GOT3 (cell line): Measurements from ENCODE around the gene MTPN.

Experiments used
- DNase-seq: peaks from one replicate; lab custom pipeline; 2025; ENCODE audit warnings: mixed read lengths; lab: John Stamatoyannopoulos, UW

Gene MTPN

DNA sequence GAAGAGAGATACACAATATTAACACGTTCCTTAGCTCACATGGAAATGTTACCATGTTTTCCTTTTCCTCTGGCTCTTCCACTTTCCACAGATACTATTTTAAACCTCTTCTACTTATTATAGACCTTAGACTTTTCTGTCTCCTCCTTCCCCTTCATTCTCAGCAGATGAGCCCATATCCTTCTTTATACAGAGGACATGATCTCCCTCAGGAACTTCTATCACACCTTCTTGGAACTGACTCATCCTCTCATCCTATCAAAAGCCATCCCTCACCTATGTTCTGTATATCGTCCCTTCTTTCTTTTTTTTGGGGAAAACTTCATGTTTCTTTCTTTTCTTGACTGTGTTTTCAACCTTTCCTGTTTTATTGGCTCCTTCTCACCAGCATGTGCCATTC, 20.8 kb downstream of the MTPN start:
- no peak for DNase-seq

DNA sequence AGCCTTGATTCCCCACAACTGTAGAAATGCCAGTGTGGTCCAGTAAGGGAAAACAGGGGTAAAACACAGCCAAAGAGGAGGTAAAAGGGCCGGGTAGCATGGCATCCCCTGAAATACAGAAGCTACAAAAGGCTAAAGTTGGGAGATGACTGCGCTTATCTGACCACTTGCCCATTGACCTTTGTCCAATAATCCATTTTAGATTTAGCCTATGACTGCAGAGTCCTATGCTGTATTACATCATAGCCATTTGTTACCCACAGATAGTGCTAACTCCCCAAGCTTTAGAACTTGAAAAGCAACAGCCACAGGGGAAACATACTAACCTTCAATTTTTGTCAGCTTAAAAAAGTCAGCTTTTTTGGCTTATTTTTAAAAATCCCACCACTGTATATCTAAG, 26.2 kb downstream of the MTPN start:
- DNase-seq: no peak

DNA sequence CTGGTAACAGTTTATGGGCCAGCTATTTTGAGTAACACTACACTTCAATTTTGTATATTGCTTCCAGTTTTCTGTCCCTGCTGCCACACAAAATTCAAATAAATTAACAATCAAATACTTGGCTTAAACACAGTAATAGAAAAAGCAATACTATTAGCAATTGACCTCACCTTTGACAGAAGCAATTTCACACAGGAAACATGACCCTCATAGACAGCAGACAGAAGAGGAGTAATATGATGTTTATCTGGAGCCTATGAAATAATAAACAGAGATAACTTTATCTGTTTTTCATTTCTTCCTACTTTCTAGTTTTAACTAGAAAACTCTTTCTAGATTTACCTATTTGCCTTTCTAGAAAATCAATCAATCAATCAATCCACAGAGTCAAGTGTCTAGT, 26.7 kb downstream of the MTPN start:
- no peak for DNase-seq

DNA sequence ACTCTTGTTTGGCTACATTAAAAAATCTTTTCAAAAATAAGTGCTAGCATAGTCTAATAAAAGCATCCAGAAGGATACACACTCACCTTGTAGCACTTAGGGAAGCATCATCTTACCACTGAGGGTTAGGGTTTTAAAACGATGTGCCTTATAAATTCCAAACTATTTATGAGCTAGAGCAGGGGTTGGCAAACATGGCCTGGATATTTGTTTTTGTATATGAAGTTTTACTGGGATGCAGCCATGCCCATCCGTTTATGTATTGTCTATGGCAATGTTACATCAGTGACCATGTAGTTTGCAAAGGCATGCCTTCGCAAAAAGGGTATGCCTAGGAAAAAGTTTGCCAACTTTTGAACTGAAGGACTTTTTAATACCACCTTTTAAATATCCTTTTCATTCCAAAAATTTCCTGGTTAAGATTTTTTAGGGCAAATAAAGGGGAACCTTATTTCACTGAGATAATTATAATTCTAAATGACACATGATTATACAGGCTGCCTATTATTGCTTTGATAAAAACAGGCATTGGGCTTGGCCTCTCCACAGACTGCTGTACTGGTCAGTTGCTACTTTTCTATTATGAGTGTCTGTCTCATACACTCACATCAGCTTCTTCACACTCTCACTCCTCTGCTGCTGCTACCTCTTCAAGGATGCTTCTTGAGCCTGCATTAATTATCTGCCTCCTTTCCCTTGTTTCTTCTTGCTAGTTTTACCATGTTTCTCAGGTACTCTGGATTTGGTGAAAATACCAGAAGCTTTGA, 30.7 kb downstream of the MTPN start:
- DNase-seq: no peak

DNA sequence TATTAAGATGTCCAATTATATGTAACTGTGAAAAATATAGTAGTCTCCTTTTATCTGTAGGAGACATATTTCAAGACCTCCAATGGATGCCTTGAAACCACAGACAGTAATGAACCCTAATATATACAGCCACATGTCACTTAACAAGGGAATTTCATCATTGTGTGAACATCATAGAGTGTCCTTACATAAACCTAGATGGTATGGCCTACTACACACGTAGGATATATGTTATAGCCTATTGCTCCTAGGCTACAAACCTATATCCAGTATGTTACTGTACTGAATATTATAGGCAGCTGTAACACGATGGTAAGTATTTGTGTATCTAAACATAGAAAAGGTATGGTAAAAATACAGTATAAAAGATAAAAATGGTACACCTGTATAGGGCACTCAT, 32.4 kb downstream of the MTPN start:
- DNase-seq: no peak

DNA sequence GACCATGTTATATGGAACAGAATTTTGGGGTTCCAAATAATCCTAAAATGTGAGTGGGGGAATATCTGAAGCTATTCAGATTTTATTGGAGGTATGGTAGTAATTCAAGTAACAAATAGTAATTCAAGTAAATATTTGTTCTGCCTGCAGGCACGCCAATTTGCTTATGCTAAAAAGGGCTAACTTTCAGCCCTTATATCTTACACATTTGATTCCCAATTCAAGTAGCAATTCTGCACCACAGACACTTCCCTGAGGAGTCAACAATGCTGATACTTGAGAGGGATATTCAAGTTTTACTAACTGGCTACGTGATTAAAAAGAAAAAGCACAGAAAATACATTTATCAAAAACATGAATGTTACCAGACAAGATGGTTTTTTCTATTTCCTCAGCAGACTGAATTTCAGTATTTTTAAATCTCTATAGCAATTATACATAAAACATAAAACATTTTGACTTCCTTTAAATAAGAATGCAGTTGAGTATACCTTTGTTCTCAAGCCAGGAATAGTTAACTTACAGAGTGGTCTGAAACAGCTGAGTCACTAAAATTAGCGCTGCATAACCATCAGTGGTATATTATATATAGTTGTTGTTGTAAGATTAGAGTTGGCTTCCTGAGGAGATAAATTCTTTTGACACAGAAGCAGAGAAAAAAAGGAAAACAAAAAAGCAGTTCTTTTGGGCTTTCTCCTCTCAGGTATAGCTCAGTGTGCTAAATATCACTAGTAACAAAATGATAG, 33.9 kb downstream of the MTPN start:
- DNase-seq: no peak

DNA sequence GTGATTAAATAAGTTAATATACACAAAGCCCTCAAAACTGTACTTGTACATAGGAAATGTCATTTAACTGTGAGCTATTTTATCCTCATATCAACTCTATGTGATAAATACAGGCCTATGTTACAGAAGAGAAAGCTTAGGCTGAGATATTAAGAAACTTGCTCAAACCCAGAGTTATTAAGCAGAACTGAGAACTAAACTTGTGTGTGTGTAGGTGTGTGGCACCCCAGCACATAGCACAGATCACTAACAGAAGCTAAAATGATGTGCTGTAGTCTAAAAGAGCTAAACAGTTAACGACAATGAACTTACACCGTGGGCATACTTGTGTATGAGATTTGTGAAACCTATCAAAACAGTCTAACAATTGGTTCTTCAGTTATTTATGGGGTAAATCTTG, 34.5 kb downstream of the MTPN start:
- no peak for DNase-seq

DNA sequence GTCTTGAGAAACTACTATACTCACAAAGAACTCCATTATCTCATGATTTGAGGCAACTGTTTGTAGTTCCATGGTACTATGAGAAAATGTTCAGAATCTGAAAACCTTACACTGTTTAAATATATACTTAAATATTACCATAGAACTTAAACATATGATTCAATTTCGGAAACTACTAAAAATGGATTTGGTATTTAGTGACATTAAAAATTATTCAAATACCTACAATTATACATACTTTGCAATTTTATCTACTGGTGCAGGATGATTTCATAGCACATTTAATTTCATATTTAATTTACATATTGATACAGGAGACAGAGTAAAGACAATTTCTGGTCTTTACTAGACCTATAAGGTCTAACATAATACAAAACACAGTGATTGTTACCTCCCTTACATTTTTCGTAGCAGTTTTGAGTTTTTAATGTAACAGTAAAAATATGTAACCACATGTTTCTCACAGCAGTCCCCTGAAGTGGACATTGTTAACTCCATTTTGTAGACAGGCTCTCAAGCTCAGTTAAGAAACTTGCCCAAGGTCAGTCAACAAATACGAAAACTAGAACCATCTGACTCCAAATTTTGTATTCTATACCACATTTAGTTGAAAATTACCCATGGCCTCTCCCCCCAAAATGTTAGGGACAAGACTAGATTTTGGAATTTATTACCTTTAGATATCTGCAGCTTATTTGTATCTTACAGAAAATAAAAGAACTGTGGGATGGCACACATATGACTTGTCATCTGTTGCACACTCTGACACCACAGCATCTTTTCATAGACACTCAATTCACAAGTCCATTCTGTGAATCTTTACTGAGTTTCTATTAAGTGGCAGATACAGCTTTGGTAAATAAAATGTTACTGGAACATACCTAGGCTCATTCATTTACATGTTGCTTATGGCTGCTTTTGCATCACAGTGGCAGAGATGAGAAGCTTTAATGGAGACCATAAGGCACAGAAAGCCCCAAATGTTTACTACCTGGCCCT, 36.8 kb downstream of the MTPN start:
- DNase-seq: no peak

DNA sequence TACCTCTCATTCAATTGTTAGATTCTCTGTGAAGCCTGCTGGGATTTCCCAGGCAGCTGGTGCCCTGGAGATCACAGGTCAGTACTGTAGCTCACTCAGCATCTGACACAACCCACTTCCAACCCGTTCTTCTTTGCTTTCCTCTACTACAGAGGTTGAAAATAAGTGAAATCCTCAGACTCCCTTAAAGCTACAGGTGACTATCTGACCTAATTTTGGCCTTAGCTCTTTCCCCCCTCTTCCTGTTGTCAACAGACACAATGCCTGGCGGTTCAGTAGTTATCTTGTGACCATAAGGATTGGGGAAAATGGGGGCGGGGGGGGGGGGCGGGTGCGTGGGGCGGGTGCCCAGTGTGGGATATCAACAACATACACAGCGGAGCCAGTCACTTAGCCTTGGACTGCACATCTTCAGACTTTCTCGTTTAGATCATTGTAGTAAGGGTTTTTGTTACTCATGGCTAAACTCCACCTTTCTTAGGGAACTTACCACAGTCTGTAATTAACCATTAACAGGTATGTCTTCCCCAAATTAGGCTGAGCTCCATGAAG, 37.8 kb downstream of the MTPN start:
- no peak for DNase-seq

DNA sequence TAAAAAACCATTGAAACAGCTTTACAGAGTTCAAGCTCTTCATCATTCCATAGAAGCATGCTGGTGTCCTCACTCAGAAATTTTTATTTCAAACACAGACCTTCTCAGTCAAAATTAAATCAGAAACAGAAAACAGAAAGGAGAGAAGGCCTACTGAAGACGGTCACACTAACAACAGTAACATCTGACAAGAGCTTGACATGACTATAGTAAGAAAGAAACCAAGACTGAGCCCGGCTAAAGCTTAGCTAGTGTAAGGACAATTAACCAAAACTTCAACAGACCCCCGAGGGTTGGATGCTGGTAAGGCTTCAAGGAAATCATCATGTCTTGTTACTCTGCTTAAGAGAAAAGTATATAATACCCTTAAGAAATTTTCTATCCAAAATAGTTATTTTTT, 38.6 kb downstream of the MTPN start:
- DNase-seq: no peak

DNA sequence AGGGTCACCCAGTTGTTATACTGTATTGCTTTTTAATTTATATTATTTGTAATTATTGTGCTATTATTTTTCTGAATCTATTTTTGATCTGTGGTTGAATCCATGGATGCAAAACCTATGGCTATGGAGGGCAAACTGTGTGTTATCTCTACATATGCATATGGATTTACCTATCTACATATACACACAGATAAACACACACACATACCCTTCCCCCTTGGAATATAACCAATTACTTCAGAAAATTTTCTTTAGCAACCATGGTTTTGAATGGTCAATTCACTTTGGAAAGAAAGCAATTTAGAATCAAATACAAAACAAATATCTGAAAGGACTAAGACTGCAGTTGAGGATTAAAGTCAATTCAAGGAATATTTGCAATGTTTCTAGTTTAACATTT, 39.1 kb downstream of the MTPN start:
- no peak for DNase-seq

DNA sequence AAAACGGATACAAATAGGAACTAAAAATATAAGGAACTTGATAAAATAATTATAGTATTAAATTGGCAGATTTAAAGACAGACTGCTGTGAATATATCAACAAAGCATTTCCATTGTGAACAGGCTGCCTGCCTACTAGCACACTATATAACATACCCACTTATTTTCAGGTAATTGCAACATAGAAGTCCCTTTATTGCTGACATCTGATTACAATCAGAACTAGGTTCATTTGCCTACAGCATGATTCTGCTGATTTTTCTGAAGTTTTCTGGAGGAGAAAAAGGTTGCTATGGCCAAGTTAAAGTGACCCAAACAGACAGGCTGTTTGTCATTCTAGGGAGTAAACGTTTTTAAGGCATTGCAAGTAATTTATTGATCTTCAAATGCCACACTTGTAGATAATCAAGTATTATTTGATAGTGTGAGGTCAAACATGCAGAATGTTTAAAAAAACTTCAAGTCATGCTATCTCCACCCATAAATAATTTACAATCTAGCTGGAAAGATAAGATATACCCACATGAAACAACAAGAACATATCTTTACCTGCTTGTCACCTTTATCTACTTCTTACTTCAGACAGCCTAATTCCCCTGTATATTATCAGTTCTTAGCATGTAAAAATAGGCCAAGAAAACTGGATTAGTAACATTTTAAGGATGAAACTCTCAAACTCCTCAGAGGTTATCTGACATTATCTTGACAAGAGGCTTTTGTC, 40.5 kb downstream of the MTPN start:
- no peak for DNase-seq

DNA sequence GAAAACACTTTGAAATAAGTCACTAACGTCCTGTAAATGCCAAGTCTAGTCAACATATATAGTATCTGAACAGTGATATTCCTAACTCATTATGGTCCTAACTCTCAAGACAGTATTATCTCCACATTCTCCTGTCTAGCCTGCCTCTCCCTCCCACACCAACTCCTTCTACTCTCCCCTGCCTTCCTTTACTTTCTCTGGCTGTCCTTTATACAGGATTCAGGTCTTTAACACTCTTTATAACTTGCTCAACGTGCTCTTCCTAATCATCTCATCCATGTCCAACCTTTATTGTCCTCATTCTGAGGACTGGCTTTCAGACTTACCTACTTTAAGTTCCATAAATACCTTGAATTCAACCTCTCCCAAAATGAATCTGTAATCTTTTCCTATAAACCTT, 42.5 kb downstream of the MTPN start:
- no peak for DNase-seq

DNA sequence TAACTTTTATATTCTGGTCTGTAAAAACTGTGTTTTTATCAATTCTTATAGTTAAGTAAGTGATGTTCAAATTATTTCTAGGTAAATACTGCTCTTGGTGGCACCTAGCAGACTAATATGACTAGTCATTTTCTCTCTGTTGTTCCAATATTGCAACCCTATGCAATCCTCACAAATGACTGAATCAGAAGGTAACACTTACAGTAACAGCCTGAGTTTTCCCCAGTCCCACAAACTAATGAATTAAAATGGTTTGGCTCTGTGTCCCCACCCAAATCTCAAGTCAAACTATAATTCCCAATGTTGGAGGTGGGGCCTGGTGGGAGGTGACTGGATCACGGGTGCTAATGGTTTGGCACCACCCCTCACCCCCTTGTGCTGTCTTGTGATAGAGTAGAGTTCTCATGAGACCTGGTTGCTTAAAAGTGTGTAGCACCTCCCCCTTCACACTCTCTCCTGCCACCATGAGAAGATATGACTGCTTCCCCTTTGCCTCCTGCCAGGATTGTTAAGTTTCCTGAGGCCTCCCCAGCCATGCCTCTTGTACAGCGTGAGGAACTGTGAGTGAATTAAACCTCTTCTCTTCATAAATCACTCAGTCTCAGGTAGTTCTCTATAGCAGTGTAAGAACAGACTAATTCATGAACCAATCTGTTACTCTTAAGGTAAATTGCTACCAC, 43.5 kb downstream of the MTPN start:
- DNase-seq: no peak

DNA sequence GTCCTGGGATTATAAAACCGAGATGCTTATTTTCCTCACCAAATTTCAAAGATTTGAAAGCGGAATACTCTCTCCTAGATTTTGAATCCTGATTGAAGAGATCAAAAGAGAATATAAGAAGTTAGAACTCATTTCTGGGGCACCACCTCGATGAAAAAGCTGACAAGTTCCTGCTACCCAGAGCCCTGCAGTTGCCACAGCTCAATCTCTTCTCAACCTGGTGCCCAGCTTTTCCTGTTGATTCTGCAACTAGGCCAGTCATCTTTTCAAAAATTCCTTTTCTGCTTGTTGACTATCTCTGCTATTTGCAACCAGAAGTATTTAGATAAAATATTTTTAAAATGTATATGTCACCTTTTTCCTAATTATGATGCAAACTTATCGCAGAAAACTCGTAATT, 45.0 kb downstream of the MTPN start:
- no peak for DNase-seq

DNA sequence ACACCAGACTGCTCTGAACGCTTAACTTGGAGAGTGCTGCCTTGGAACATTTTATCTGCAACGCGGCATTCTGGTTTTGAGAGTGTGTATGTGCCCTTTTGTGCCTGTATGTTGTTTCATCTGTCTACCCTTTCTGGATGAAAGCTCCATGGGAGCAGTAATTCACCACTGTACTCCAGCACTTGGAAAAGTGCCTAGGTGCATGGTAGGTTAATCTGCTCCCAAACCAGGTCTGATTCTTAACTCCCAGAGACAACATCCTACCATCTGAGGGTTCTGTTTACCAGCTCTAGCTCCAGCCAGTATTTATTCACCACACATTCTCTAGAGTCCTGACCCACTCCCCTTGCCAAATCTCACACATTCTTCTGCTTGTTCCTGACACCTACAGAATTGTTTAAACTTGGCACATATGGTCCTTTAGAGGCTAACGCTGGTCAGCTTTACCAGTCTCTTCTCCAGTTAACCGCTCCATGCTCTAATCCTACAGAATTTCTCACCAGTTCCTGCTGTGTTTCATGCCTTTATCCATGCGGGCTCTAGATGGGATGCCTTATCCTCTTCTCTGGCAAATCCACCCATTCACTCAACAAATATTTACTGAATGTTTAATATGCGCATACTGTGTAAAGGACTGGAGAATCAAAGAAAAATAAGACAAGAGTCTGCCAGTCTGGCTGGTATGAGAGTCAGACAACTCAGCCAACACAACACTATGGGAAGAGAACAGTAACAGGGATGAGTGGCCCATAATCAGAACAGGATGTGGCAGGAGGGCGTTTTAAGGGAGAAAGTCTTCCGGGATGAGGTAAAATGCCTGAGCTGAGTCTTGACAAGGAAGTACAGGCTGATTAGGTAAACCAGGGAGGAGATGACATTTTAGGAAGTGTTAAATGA, 46.3 kb downstream of the MTPN start:
- DNase-seq: no peak

DNA sequence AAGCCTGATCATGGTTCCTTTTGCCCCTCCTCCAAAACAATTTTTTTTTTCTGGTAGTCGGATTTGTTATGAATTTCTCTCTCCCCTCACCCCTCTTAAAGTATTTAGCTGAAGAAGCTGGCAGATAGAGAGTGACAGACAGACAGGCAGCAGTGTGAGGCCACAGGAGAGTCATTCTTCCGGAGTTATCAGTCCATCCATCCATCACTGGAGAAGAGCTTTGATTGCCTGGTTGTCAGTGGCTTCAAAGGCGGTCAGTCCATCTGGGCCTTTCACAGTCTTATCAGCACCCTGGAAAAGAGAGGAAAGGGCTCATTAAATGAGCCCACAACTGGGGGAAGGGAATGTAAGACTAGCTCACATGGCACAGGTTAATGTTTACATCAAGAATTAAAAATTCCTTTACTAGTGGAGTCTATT, 47.4 kb downstream of the MTPN start:
- DNase-seq: no peak

DNA sequence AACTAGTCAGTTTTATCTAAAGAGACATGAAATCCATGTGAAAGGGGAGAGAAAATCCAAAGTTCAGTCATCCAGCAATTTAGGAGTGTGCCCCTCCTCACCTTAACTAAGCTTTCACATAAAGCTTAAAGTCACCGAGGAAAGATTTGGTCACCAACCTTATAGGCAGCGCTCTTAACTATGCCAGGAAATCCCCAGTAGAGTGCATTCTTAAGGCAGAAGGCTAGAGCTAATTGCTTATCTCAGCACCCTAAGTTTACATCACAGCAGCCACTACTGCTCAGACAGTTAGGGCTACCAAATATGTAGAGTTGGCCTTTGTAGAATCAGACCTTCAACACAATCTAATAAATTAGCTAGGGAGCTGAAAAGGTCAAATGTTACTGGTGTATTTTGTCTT, 47.9 kb downstream of the MTPN start:
- DNase-seq: no peak

DNA sequence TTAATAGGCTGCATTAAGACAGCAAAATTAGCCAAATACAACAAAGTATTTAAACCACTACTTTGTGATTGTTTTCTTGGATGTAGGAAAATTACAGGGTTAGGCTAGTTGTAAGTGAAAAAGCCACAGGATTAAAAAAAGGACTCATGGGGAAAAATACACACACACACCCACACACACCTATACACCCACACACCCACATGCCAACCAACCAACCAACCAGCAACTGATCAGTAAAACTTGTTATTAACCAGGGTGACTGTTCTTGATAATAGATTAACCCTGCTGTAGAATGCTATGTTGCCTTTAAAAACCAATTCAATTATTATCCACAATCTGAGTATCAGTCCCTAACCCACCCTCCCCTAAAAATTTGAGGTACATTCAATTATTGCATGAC, 49.0 kb downstream of the MTPN start:
- DNase-seq: no peak

DNA sequence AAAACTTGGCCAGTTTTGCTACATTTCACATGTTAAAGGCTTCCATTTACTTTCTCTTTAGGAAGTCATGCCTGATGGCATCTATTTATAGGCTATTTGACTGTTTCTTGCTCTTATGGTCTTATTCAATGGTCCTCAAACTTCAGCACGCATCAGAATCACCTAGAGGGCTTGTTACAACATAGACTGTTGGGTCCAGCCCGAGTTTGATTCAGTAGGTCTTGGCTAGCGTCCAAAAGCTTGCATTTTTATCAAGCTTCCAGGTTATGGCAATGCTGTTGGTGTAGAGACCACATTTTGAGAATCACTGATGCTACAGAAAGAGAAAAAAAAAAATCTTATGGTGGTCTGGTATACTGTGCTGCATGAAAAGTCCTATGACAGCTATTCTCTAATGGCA, 51.9 kb downstream of the MTPN start:
- DNase-seq: no peak
